Omental fat pad (tissue), 4 donors: ENCODE data around the gene ZBTB11. TPM values are rescaled to one million over a fixed set of nuclear protein-coding genes. Genes with fewer than 3 reads are reported as not detected.
"Not testable (repeated sequence)": the region's sequence is repeated elsewhere in the genome, so short reads cannot be mapped to it uniquely, and the experiment has no call there.

Experiments used
- ATAC-seq: fragments of 150-250 bp; one replicate; pipeline ENCODE4 v1.9.1; 2016; ENCODE audit warnings: mild to moderate bottlenecking, moderate library complexity; ENCODE audit not compliant: low FRiP score
- DNase-seq: peaks from one replicate; pipeline ENCODE4 v3.0.0-alpha.2; 2019; ENCODE audit warnings: low spot score
- CTCF ChIP-seq, 3 donors: fragments of 450-650 bp; IDR thresholded peaks; one replicate each; pipeline ENCODE4 v1.5.1; 2016 to 2017; ENCODE audit warnings: antibody characterized with exemption in 3 of 3, mild to moderate bottlenecking in 3 of 3, moderate library complexity in 2 of 3
- total RNA-seq, 4 donors: library from RNA; depleted of rRNA; stranded (reverse); fragments of >200 nt; gene quantifications; one replicate each; pipeline ENCODE4 v1.1.0, GENCODE V29; 2016

The ZBTB11 gene
- total RNA-seq, 4 donors from 2014 or later = 20.8 to 40.2 (median 23.6) TPM

GRCh38 chr3:101635345-101635744 is 41.6 kb downstream of the ZBTB11 start:
- no peak for DNase-seq
- TF ChIP-seq CTCF (IDR thresholded peaks at IDR 0.05) = no peak

GRCh38 chr3:101634591-101635196 is 42.2 kb downstream of the ZBTB11 start:
- TF ChIP-seq CTCF (IDR thresholded peaks at IDR 0.05) = no peak
- DNase-seq = no peak
- no peak for ATAC-seq

More at GRCh38 chr3:101635345-101635744, 41.6 kb downstream of the ZBTB11 start:
- no peak for ATAC-seq

GRCh38 chr3:101633186-101633585 is 43.7 kb downstream of the ZBTB11 start:
- ATAC-seq (no peak), DNase-seq (no peak)
- no peak for TF ChIP-seq CTCF (IDR thresholded peaks at IDR 0.05)

GRCh38 chr3:101632586-101632985 is 44.3 kb downstream of the ZBTB11 start:
- ATAC-seq = no peak

GRCh38 chr3:101631959-101632358 is 45.0 kb downstream of the ZBTB11 start:
- not testable (repeated sequence) for ATAC-seq, DNase-seq

More at GRCh38 chr3:101632586-101632985, 44.3 kb downstream of the ZBTB11 start:
- DNase-seq = no peak
- no peak for TF ChIP-seq CTCF (IDR thresholded peaks at IDR 0.05)

- no peak for TF ChIP-seq CTCF (IDR thresholded peaks at IDR 0.05)
- no peak for ATAC-seq
- no peak for DNase-seq
These were observed 45.7 kb downstream of the ZBTB11 start for GRCh38 chr3:101631098-101631796.

GRCh38 chr3:101629219-101629618 is 47.7 kb downstream of the ZBTB11 start:
- no peak for TF ChIP-seq CTCF (IDR thresholded peaks at IDR 0.05)
- DNase-seq (no peak), ATAC-seq (no peak)
